Large intestine (tissue), 3 donors: ENCODE results near the gene RTP5. TPM values are rescaled to one million over a fixed set of nuclear protein-coding genes. Genes with fewer than 3 reads are reported as not detected.

Experiments
- DNase-seq, 2 donors: peaks; one replicate each; pipeline versions ENCODE4 v3.0.0 to v3.0.0-alpha.2; 2013
- H3K27ac ChIP-seq: one replicate; pipeline ENCODE4 v1.5.1; 2013; ENCODE audit warnings: low read length
- H3K27me3 ChIP-seq: 2 replicates; pipeline ENCODE4 v1.6.1; 2013; ENCODE audit warnings: low read length; ENCODE audit not compliant: control insufficient read depth, insufficient read depth
- H3K36me3 ChIP-seq: 2 replicates; pipeline ENCODE4 v1.6.1; 2013; ENCODE audit warnings: low read length; ENCODE audit not compliant: control insufficient read depth, insufficient read depth
- H3K4me1 ChIP-seq: one replicate; pipeline ENCODE4 v1.6.1; 2013; ENCODE audit warnings: low read length; ENCODE audit not compliant: control insufficient read depth, insufficient read depth
- H3K4me3 ChIP-seq: one replicate; pipeline ENCODE4 v1.5.1; 2013; ENCODE audit warnings: low read length
- H3K9me3 ChIP-seq: one replicate; pipeline ENCODE4 v1.6.1; 2013; ENCODE audit warnings: mild to moderate bottlenecking, low read depth, low read length, moderate library complexity; ENCODE audit not compliant: control insufficient read depth
- WGBS: methylation state at CpG from one replicate; pipeline ENCODE4 v1.1.5; 2013; ENCODE audit warnings: low lambda C conversion rate; ENCODE audit not compliant: insufficient coverage; 5-methylcytosine and 5-hydroxymethylcytosine counted together
- polyA plus RNA-seq: library from polyadenylated mRNA; unstranded; fragments of 120-200 nt; gene quantifications from one replicate; pipeline ENCODE4 v1.2.1, GENCODE V29; 2013

Gene RTP5
- polyA plus RNA-seq, 1 donor = 0.07 TPM

DNA sequence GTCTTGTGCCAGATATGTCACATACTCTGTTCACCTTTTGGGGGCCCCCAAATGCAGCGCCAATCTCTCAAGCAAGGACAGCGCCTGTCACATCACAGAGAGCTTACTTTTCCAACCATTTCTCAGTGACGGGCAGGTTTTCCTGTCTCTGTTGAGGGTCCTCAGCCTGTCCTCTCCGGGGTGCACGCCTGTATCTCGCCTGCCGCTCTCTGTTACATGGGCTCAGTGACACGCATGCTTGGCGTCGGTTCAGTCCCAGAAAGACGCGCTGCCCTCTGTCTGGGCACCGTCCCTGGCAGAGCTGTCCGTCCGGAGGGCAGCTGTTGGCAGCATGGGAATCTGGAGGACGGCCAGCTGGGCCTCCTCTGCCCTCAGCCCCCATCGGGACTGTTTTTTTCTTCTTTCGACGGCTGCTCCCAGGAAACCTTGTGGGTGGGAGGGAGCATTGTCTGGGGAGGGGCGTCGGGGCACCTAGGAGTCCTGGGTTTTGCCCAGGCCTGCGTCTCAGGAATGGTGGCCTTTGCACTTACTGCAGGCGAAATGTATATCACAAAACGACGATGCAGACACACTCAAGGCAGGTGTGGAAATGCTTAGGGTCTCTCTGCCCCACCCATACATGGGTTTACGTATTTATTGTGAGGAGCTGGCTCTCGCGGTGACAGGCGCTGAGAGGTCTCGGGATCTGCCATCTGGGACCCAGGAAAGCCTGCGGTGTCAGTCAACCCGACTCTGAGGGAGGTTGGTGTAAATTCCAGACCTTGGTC is 30.9 kb downstream of the RTP5 start:
- Histone ChIP-seq H3K4me3 (no peak overlapping the region), H3K4me1 (no peaks in the 10 kb centered on the region), H3K27me3 (peaks cover 12% of the 10 kb centered on the region), H3K9me3 (peaks cover 6% of the 10 kb centered on the region), H3K36me3 (no peaks in the 10 kb centered on the region), H3K27ac (no peak overlapping the region)
- WGBS = no CpG with 5 or more reads among the region's 32 CpGs
- DNase-seq = no peak

DNA sequence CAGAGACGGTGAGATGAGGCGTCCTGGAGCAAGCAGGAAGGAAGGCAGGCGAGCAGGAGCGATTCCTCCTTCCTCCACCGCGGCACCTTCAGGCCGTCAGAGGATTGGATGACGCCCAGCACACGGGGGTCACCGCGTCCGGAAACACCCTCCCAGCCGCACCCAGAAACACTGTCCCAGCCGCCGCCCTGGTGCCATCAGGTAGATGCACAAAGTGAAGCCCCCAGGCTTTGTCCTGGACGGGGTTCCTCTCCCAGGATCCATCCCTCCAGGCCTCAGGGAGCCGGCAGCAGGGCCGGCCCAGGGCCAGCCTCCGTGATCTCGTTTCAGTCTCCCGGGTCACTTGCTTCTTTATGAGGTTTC is 31.5 kb downstream of the RTP5 start:
- DNase-seq = no peak
- Histone ChIP-seq H3K27ac (no peak overlapping the region), H3K36me3 (no peaks in the 10 kb centered on the region), H3K27me3 (peaks cover 12% of the 10 kb centered on the region), H3K4me1 (no peaks in the 10 kb centered on the region), H3K4me3 (no peak overlapping the region), H3K9me3 (peaks cover 6% of the 10 kb centered on the region)
- 100% methylated on average over 2 of the region's 21 CpGs for WGBS

DNA sequence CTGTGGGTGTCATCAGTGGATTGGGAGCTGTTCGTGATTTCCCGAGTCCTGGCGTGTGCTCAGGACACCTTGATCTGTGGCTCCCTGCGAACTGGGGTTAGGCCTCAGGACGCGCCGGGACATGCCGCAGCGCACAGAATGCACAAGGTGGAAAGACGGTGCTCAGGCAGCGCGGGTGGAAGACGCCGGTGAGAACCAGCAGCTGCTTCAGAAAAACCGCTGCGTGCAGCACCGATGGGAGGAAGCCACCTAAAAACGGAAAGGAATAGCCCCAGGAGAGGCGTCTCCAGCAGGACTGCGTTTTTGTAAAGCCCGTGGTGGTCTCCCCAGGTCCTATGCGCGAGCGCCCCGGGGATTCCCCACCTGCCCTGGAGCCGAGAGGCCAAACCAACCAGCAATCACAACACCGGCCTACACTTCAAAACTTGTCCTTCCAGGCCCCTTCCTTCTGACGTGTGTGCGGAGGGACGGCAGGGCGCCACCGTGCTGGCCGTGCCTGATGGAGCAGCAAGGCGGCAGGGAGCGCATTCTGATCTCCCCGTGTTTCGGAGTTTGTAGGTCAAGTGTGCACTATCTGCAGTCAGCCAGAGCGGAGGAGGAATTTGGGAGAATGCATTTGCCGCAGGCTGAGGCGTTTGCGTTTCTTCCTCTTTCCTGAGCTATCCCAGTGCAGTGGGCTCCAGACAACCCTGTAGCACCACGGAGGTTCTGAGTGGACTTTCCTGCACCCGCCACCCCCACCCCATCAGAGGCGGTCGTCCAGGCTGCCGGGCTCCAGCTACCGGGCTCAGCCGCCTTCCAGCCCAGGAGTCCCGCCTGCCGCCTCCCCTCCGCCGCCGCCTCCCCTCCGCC is 32.2 kb downstream of the RTP5 start:
- H3K9me3 ChIP-seq = peaks cover 6% of the 10 kb centered on the region
- peak overlapping the region; percentile 21 for H3K4me3 ChIP-seq
- no peak overlapping the region for H3K27ac ChIP-seq
- H3K36me3 ChIP-seq = no peaks in the 10 kb centered on the region
- peak in 1 of 2 donors; percentile 48 for DNase-seq
- H3K27me3 ChIP-seq = peaks cover 12% of the 10 kb centered on the region
- WGBS = no CpG with 5 or more reads among the region's 54 CpGs
- no peaks in the 10 kb centered on the region for H3K4me1 ChIP-seq

DNA sequence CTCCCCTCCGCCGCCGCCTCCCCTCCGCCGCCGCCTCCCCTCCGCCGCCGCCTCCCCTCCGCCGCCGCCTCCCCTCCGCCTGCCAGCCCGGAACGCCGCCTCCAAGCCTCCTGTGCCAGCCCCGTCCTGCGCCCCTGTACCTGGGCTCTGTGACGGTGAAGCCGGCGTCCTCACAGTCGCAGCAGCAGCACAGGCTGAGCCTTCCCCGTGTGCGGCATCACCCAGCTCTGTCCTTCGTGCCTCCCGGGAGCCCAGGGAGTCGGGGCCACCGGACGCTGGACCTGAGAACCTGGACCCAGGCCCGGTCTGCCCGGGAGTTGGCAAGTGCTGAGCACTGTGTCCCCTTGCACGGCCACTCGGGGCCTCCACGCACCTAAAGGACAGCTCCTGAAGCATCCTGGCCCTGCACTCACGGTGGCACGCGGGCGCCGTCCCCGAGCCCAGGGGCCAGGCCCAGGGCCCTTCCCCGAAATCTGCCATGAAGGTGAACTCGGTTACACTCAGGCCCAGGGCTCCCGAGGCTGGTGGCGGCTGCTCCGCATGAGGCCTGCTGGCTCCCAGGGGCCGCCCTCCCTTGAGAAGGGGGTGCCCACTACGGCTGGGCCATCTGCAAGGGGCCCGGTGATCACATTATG is 32.9 kb downstream of the RTP5 start:
- WGBS = no CpG with 5 or more reads among the region's 48 CpGs

DNA sequence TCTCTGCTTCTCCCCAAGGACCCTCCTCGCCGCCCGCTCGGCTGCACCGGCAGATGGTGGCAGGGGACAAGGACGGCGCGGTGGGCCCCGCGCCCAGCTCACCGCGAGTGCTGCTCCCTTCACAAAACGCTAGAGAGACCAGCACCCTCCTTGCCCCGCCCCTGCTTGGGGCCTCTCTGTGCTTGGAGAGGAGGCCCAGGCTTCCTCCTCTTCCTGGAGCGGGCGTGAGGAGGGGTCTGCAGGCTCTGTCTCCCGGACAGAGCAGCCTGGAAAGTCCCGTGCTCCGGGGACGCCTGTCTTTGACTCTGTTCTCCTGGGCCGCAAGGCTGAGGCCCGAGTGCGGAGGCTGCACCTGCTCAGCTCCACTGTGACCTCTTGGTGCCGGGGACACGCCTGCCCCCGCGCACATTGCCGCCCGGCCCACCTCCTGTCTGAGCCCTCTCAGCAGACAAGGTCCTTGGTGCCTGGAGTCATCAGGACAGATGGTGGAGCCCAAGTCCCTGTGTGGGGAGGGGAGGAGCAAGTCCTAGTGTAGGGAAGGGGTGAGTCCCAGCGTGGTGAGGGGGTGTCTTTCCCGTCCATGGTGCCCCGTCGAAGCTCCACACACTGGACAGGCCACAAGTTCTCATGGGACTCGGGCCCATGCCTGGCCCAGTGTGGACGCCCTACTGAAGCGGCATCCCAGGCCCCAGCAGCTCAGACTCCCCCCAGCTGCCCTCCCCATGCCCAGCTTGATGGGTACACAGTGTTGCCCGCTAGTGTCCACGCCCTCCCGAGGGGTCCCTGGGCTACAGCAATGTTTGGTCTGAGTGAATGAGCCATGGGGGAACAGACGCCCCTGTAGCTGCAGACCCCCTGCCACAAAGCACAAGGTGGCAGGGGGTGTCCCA is 33.8 kb downstream of the RTP5 start:
- no peak for DNase-seq
- Histone ChIP-seq H3K4me3 (no peak overlapping the region), H3K27ac (no peak overlapping the region), H3K9me3 (peaks cover 6% of the 10 kb centered on the region), H3K4me1 (no peaks in the 10 kb centered on the region), H3K27me3 (peaks cover 12% of the 10 kb centered on the region), H3K36me3 (no peaks in the 10 kb centered on the region)
- WGBS = no CpG with 5 or more reads among the region's 40 CpGs

More for the DNA sequence above, 32.9 kb downstream of the RTP5 start:
- DNase-seq = no peak
- Histone ChIP-seq H3K27ac (no peak overlapping the region), H3K9me3 (peaks cover 6% of the 10 kb centered on the region), H3K36me3 (no peaks in the 10 kb centered on the region), H3K27me3 (peaks cover 12% of the 10 kb centered on the region), H3K4me1 (no peaks in the 10 kb centered on the region), H3K4me3 (no peak overlapping the region)

DNA sequence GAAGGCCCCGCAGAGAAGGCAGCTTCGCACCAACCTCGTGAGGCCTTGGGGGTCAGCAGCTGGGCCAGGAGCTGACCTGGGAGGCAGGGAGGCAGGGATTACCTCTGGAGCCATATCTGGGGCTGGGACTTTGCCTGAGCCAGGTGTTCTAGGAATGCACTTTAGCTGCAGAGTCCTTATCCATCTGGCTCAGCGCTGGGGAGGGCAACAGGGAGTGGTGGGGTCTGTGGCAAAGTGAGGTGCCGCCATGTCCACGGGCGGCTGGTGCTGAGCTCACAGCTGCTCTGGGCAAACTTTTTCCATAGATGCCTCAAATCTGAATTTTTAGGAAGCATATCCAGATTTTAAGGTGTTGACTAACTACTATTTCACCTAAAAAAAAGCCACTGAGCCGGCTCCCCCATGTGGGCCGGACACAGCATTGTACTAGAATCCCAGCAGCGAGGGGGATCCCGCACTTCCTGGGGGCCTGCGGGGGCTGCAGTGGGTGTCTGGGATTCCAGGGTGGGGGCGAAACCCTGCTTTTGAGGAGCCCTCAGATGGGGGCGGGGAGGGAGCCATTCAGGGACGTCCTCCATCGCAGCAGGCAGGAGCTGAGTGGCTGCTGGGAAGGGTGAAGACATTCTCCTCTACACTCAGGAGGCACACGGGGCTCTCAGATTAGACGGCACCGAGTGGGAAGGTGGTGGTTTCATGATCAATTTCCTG is 34.6 kb downstream of the RTP5 start:
- H3K27me3 ChIP-seq = peaks cover 12% of the 10 kb centered on the region
- DNase-seq = no peak

DNA sequence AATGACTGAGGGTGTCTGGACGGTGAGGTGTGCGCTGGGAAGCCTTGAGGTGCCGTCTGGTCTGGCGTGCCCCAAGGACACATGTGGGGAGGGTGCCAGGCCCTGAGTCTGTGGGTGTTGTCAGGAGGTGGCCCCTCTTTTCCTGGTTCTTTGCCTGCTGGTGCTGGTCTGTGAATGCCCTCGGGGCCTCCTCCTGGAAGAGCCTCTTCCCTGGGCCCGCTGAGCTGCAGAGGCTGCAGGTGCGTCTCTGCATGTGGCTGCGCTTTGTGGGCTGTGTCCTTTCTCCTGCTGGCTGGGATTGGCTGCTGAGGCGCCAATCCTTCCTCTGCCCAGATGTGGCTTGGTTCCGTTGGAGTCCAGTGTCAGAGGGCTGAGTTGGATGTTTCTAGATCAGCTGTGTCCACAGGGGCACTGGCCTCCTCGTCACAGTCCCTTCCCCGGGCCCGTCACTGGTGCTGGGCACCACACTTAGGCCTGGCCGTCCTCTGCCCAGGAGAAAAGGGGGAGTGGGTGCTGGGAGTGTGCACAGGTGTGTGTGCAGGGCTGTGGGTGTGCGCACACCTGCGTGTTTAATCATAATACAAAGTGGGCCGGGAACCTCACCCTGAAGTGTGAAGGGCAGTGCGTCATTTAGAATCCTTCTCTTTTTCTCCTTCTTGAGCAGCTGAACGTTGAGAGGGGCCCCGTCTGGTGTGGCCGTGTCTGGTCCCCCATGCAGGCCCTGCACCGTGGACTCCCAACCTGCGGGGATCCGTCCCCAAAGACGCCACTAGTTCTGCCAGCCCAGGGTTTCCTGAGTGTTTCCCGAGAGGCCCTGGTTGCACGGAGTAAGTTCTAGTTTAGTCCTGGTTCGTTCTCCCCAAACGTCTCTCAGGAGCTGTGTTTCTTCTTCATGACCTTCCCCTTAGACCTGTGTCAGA is 35.5 kb downstream of the RTP5 start:
- DNase-seq = no peak
- H3K9me3 ChIP-seq = peaks cover 6% of the 10 kb centered on the region
- no peaks in the 10 kb centered on the region for H3K36me3 ChIP-seq
- WGBS = no CpG with 5 or more reads among the region's 29 CpGs
- no peak overlapping the region for H3K27ac ChIP-seq
- H3K4me1 ChIP-seq = no peaks in the 10 kb centered on the region
- H3K27me3 ChIP-seq = peaks cover 12% of the 10 kb centered on the region
- no peak overlapping the region for H3K4me3 ChIP-seq

More for the DNA sequence above, 34.6 kb downstream of the RTP5 start:
- no peaks in the 10 kb centered on the region for H3K4me1 ChIP-seq
- peaks cover 6% of the 10 kb centered on the region for H3K9me3 ChIP-seq
- no peak overlapping the region for H3K4me3 ChIP-seq
- WGBS = no CpG with 5 or more reads among the region's 19 CpGs
- H3K27ac ChIP-seq = no peak overlapping the region
- H3K36me3 ChIP-seq = no peaks in the 10 kb centered on the region

DNA sequence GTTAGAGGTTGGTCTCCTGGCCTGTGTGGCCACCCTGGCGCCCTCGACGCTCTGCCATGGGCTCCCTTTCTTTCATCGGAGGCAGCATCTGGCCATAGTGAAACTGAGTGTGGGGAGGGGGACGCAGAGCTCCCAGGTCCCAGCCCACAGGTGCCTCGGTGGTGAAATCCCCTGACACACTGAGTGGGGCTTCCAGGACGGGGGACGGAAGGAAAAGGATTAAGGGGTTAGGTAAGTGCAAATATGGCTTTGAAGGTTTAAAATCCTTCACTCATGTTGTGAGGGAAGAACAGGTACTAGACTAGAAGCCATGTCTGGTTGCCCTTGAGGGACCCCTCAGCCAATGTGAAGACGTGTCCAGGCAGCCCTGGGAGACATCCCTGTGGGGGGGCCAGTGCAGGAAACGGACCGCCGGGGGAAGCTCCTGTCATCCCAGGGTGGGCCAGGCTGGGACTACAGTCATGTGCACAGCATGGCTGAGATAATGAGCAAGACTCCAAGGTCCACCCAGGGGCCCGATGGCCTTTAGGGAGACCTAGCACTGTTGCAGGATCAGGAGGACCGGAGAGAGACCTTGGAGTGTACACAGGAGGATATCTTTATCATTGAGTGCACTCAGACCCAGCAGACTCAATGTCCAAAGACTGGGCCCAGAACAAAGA is 36.3 kb downstream of the RTP5 start:
- no CpG with 5 or more reads among the region's 14 CpGs for WGBS
- Histone ChIP-seq H3K9me3 (peaks cover 6% of the 10 kb centered on the region), H3K4me1 (no peaks in the 10 kb centered on the region), H3K36me3 (no peaks in the 10 kb centered on the region), H3K27ac (no peak overlapping the region), H3K4me3 (no peak overlapping the region), H3K27me3 (peaks cover 12% of the 10 kb centered on the region)
- peak; percentile 28 to 66 for DNase-seq
